Esophagus squamous epithelium (tissue), 5 donors: ENCODE measurements around the gene MUC5AC. TPM values are rescaled to one million over a fixed set of nuclear protein-coding genes. Genes with fewer than 3 reads are reported as not detected.
"Not testable (repeated sequence)": the region's sequence is repeated elsewhere in the genome, so short reads cannot be mapped to it uniquely, and the experiment has no call there.

Experiments
- DNase-seq: peaks from one replicate; lab custom pipeline; 2025; lab: John Stamatoyannopoulos, UW
- H3K27ac ChIP-seq, 4 donors: fragments of 200-600 bp; sonication (generic); one replicate each; pipeline ENCODE4 v1.5.1; 2016 to 2019; ENCODE audit warnings: mild to moderate bottlenecking in 1 of 4
- H3K27me3 ChIP-seq, 4 donors: fragments of 200-600 bp; sonication (generic); 1 replicate in 3 of 4; 2 replicates in 1 of 4; pipeline versions ENCODE4 v1.5.1 to v1.6.0; 2017 to 2021; ENCODE audit warnings: antibody characterized with exemption in 1 of 4
- H3K36me3 ChIP-seq, 3 donors: fragments of 200-600 bp; sonication (generic); one replicate each; pipeline ENCODE4 v1.5.1; 2016 to 2019
- H3K4me1 ChIP-seq, 3 donors: fragments of 200-600 bp; sonication (generic); one replicate each; pipeline ENCODE4 v1.5.1; 2017 to 2019
- H3K4me3 ChIP-seq, 4 donors: fragments of 200-600 bp; sonication (generic); 1 replicate in 3 of 4; 2 replicates in 1 of 4; pipeline ENCODE4 v1.5.1; 2016 to 2019; ENCODE audit warnings: mild to moderate bottlenecking in 2 of 4, moderate library complexity in 1 of 4
- H3K9me3 ChIP-seq, 3 donors: fragments of 200-600 bp; sonication (generic); one replicate each; pipeline ENCODE4 v1.5.1; 2016 to 2019
- CTCF ChIP-seq, 6 experiments: fragments of 450-650 bp in 4 of 6; fragments of 200-600 bp in 2 of 6; sonication (generic) in 2 of 6; IDR thresholded peaks; one replicate each; pipeline ENCODE4 v1.5.1; 2016 to 2019; ENCODE audit warnings: antibody characterized with exemption in 6 of 6, mild to moderate bottlenecking in 4 of 6, moderate library complexity in 4 of 6
- POLR2A ChIP-seq, 4 donors: fragments of 450-650 bp; IDR thresholded peaks; one replicate each; pipeline ENCODE4 v1.6.1; 2017; ENCODE audit warnings: antibody characterized with exemption in 4 of 4, mild to moderate bottlenecking in 4 of 4, moderate library complexity in 3 of 4
- WGBS, 2 donors: methylation state at CpG; one replicate each; pipeline ENCODE4 v1.1.5; 2018; 5-methylcytosine and 5-hydroxymethylcytosine counted together
- intact Hi-C: fragments of 100-400 bp; cut with DNase I; formaldehyde crosslinking; loops from one replicate; pipeline ENCODE4 v1.15.0; 2022
- total RNA-seq, 4 donors: library from RNA; depleted of rRNA; stranded (reverse); fragments of >200 nt; gene quantifications; one replicate each; pipeline ENCODE4 v1.1.0, GENCODE V29; 2016
- donor health status: DM: yes; HTN: yes; CAD: no.

The MUC5AC gene
- total RNA-seq, 4 donors from 2014 or later = under 0.01 to 1.5 TPM; not detected in 2

- no peak for DNase-seq
- intact Hi-C loops = no loop called here
- no peaks in the 10 kb centered on the region for H3K4me1 ChIP-seq
- no peak overlapping the region for H3K27ac ChIP-seq
- TF ChIP-seq CTCF (IDR thresholded peaks at IDR 0.05) = no peak
- TF ChIP-seq POLR2A (IDR thresholded peaks at IDR 0.05) = no peak
- peaks cover 0 to 7% (median 0%) of the 10 kb centered on the region in 4 donors for H3K27me3 ChIP-seq
- no peak overlapping the region for H3K4me3 ChIP-seq
- 52 to 69% methylated on average over 2 of the region's 3 CpGs for WGBS, 2 donors
- H3K36me3 ChIP-seq = no peaks in the 10 kb centered on the region
- no peaks in the 10 kb centered on the region for H3K9me3 ChIP-seq
Measured at GRCh38 chr11:1171223-1171984, 13.7 kb downstream of the MUC5AC start.

- H3K27me3 ChIP-seq = peaks cover 0 to 14% (median 0%) of the 10 kb centered on the region in 4 donors
- 82 to 93% methylated on average over 12 to 17 of the region's 22 CpGs for WGBS, 2 donors
- no peak for DNase-seq
- H3K4me1 ChIP-seq = no peaks in the 10 kb centered on the region
- H3K27ac ChIP-seq = no peak overlapping the region
- intact Hi-C loops = no loop called here
- no peaks in the 10 kb centered on the region for H3K36me3 ChIP-seq
- H3K4me3 ChIP-seq = no peak overlapping the region
- no peaks in the 10 kb centered on the region for H3K9me3 ChIP-seq
- TF ChIP-seq CTCF (IDR thresholded peaks at IDR 0.05) = no peak
- no peak for TF ChIP-seq POLR2A (IDR thresholded peaks at IDR 0.05)
Measured at GRCh38 chr11:1171985-1172728, 14.4 kb downstream of the MUC5AC start.

- Histone ChIP-seq H3K27me3 (peaks cover 0 to 16% (median 0%) of the 10 kb centered on the region in 4 donors), H3K9me3 (no peaks in the 10 kb centered on the region), H3K27ac (no peak overlapping the region), H3K36me3 (no peaks in the 10 kb centered on the region), H3K4me3 (no peak overlapping the region), H3K4me1 (no peaks in the 10 kb centered on the region)
- 76 to 79% methylated on average over 4 of the region's 4 CpGs for WGBS, 2 donors
- TF ChIP-seq CTCF (IDR thresholded peaks at IDR 0.05) (no peak), POLR2A (IDR thresholded peaks at IDR 0.05) (no peak)
- intact Hi-C loops = no loop called here
- DNase-seq = no peak
Measured at GRCh38 chr11:1172729-1173117, 15.0 kb downstream of the MUC5AC start.

GRCh38 chr11:1173396-1173795, 15.6 kb downstream of the MUC5AC start:
- 84 to 87% methylated on average over 3 of the region's 3 CpGs for WGBS, 2 donors
- H3K4me3 ChIP-seq, H3K27ac ChIP-seq, H3K9me3 ChIP-seq, H3K4me1 ChIP-seq, DNase-seq, intact Hi-C loops, H3K36me3 ChIP-seq: not testable (repeated sequence)
- peaks cover 0 to 21% (median 0%) of the 10 kb centered on the region in 4 donors for H3K27me3 ChIP-seq

GRCh38 chr11:1174441-1175370, 17.0 kb downstream of the MUC5AC start:
- H3K4me3 ChIP-seq = no peak overlapping the region
- 88 to 92% methylated on average over 8 to 13 of the region's 39 CpGs for WGBS, 2 donors
- peaks cover 0 to 32% (median 0%) of the 10 kb centered on the region in 4 donors for H3K27me3 ChIP-seq
- H3K4me1 ChIP-seq = no peaks in the 10 kb centered on the region
- no peaks in the 10 kb centered on the region for H3K36me3 ChIP-seq
- no peak for DNase-seq
- intact Hi-C loops = no loop called here
- TF ChIP-seq CTCF (IDR thresholded peaks at IDR 0.05) (no peak), POLR2A (IDR thresholded peaks at IDR 0.05) (no peak)
- no peaks in the 10 kb centered on the region for H3K9me3 ChIP-seq
- no peak overlapping the region for H3K27ac ChIP-seq
